OCI-LY7 (cell line): ENCODE measurements around the gene LRRC55. TPM values are rescaled to one million over a fixed set of nuclear protein-coding genes. Genes with fewer than 3 reads are reported as not detected.

ENCODE experiments used
- BruUV-seq: library from RNA; stranded (reverse); fragments of 400-500 nt; replicated peaks from 2 replicates; lab custom pipeline; 2021; lab: Mats Ljungman, UMichigan
- CTCF ChIA-PET: fragments of 300-600 bp; sonication (Branson Sonifier 250); formaldehyde crosslinking; loops from one replicate; lab custom pipeline; 2022; ENCODE audit warnings: antibody characterized with exemption; ENCODE audit not compliant: unreplicated experiment; lab: Charles Lee
- POLR2A ChIA-PET: fragments of 300-600 bp; sonication (Branson Sonifier 250); formaldehyde crosslinking; loops from one replicate; lab custom pipeline; 2022; ENCODE audit warnings: antibody characterized with exemption; lab: Charles Lee
- DNase-seq: peaks from one replicate; pipeline ENCODE4 v3.0.0-alpha.2; 2015; ENCODE audit warnings: low spot score
- H2AFZ ChIP-seq: fragments of 200-600 bp; sonication (generic), shearing (Covaris generic); 2 replicates; pipeline ENCODE4 v1.6.1; 2014; ENCODE audit warnings: mild to moderate bottlenecking, antibody characterized with exemption, low read length, moderate library complexity
- H3K27ac ChIP-seq: fragments of 200-600 bp; sonication (generic); 2 replicates; pipeline ENCODE4 v1.5.1; 2014; ENCODE audit warnings: mixed run types, low read depth, mild to moderate bottlenecking, moderate library complexity, low read length, inconsistent platforms; ENCODE audit not compliant: poor library complexity, severe bottlenecking
- H3K36me3 ChIP-seq: fragments of 200-600 bp; sonication (generic); 2 replicates; pipeline ENCODE4 v1.6.1; 2014; ENCODE audit warnings: mild to moderate bottlenecking, antibody characterized with exemption, low read length, moderate library complexity, mixed read lengths; ENCODE audit not compliant: insufficient read depth
- H3K4me1 ChIP-seq: fragments of 200-600 bp; sonication (generic); 2 replicates; pipeline ENCODE4 v1.5.1; 2014; ENCODE audit warnings: mild to moderate bottlenecking, low read length; ENCODE audit not compliant: insufficient read depth, poor library complexity, severe bottlenecking
- H3K4me2 ChIP-seq: fragments of 200-600 bp; sonication (generic); 2 replicates; pipeline ENCODE4 v1.6.1; 2014; ENCODE audit warnings: mild to moderate bottlenecking, low read length
- H3K4me3 ChIP-seq: fragments of 200-600 bp; sonication (generic); 2 replicates; pipeline ENCODE4 v1.5.1; 2014; ENCODE audit warnings: mild to moderate bottlenecking, low read depth, low read length; ENCODE audit not compliant: poor library complexity, severe bottlenecking
- H3K79me2 ChIP-seq: fragments of 200-600 bp; sonication (generic); 2 replicates; pipeline ENCODE4 v1.6.1; 2016; ENCODE audit warnings: low read depth, mild to moderate bottlenecking, low read length, moderate library complexity, mixed read lengths; ENCODE audit not compliant: insufficient read depth
- H3K9me2 ChIP-seq: fragments of 200-600 bp; sonication (generic); 2 replicates; pipeline ENCODE4 v1.6.1; 2016; ENCODE audit warnings: mild to moderate bottlenecking, low read length, mixed read lengths; ENCODE audit not compliant: insufficient read depth
- H3K9me3 ChIP-seq: fragments of 200-600 bp; sonication (generic); 2 replicates; pipeline ENCODE4 v1.6.1; 2014; ENCODE audit warnings: mild to moderate bottlenecking, mixed run types, low read length, mixed read lengths
- H4K20me1 ChIP-seq: fragments of 200-600 bp; sonication (generic); 2 replicates; pipeline ENCODE4 v1.6.1; 2014; ENCODE audit warnings: mild to moderate bottlenecking, antibody characterized with exemption, low read length, moderate library complexity, mixed read lengths; ENCODE audit not compliant: insufficient read depth
- EZH2phosphoT487 ChIP-seq: fragments of 200-600 bp; sonication (generic); IDR thresholded peaks from 2 replicates; pipeline ENCODE4 v1.6.1; 2018; ENCODE audit warnings: low read depth, borderline replicate concordance, mild to moderate bottlenecking, mixed run types, antibody characterized with exemption, low read length, moderate library complexity, mixed read lengths
- intact Hi-C: fragments of 100-400 bp; cut with micrococcal nuclease; formaldehyde crosslinking; loops from one replicate; pipeline ENCODE4 v1.10.0; 2022; ENCODE audit not compliant: unreplicated experiment
- total RNA-seq, 2 experiments: library from RNA; depleted of rRNA in 1 of 2; stranded (reverse); fragments of >200 nt in 1 of 2; shearing (Covaris generic) in 1 of 2; gene quantifications; 2 replicates each; pipeline ENCODE4 v1.2.3, GENCODE V29; 2014 to 2022
- TF ChIP-seq, protein P1 (sequence below): fragments of 200-600 bp; sonication (generic); conservative IDR thresholded peaks from 2 replicates; pipeline ENCODE4 v1.5.1; 2014; ENCODE audit warnings: mild to moderate bottlenecking, antibody characterized with exemption, low read length, moderate library complexity, mixed read lengths

LRRC55 gene
- total RNA-seq, 2 experiments from 2014 or later: not detected

DNA sequence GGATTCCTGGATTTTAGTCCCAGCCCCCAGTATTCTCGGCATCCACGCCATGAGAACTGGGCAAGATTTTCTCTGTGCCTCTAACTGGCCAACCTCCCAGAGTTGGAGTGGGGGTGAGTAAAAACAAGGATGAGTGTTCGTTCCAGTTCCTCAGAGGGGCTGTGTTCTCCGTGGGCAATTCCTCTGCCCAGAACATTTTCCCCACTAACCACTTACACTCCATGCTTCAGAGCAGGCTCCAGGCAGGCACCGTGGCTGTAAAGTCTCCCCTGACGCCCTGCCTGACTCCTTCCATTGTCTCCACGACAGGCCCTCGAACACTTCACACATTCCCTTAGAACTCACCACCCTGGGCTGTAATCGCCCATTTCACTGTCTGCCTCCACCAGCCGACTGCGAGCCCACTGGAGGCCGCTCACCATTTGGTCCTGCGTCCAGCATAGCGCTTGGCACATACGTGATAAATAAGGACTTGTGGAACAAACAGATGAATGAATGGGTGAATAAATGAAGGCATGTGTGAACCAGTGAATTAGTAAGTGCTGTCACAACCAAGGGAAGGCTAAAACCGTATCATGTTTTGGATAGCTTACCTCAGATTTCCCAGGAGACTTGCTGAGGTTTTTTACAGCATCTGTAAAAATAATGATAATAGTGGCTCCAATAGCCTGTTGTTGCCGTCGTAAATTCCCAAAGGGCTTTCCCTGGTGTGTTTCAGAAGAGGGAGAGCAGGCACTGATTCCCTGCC is 49.2 kb downstream of the LRRC55 start:
- intact Hi-C loops: no loop called here
- no peak for DNase-seq
- Histone ChIP-seq H3K27ac (no peak overlapping the region), H3K4me1 (no peaks in the 10 kb centered on the region), H3K4me3 (no peak overlapping the region), H3K36me3 (no peaks in the 10 kb centered on the region), H3K79me2 (no peaks in the 10 kb centered on the region), H2AFZ (no peak overlapping the region), H3K9me3 (no peaks in the 10 kb centered on the region), H3K4me2 (no peak overlapping the region), H4K20me1 (no peaks in the 10 kb centered on the region), H3K9me2 (no peaks in the 10 kb centered on the region)
- BruUV-seq: no TSS peak
- TF ChIP-seq, protein P1, sequence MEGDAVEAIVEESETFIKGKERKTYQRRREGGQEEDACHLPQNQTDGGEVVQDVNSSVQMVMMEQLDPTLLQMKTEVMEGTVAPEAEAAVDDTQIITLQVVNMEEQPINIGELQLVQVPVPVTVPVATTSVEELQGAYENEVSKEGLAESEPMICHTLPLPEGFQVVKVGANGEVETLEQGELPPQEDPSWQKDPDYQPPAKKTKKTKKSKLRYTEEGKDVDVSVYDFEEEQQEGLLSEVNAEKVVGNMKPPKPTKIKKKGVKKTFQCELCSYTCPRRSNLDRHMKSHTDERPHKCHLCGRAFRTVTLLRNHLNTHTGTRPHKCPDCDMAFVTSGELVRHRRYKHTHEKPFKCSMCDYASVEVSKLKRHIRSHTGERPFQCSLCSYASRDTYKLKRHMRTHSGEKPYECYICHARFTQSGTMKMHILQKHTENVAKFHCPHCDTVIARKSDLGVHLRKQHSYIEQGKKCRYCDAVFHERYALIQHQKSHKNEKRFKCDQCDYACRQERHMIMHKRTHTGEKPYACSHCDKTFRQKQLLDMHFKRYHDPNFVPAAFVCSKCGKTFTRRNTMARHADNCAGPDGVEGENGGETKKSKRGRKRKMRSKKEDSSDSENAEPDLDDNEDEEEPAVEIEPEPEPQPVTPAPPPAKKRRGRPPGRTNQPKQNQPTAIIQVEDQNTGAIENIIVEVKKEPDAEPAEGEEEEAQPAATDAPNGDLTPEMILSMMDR: no peak
- no peak for TF ChIP-seq EZH2phosphoT487
- ChIA-PET CTCF (no interaction called here), POLR2A (interaction anchor here (0.7 kb wide), 1 partner anchor 20 kb away, joined by 3 read pairs; no protein-coding TSS in a partner anchor)

DNA sequence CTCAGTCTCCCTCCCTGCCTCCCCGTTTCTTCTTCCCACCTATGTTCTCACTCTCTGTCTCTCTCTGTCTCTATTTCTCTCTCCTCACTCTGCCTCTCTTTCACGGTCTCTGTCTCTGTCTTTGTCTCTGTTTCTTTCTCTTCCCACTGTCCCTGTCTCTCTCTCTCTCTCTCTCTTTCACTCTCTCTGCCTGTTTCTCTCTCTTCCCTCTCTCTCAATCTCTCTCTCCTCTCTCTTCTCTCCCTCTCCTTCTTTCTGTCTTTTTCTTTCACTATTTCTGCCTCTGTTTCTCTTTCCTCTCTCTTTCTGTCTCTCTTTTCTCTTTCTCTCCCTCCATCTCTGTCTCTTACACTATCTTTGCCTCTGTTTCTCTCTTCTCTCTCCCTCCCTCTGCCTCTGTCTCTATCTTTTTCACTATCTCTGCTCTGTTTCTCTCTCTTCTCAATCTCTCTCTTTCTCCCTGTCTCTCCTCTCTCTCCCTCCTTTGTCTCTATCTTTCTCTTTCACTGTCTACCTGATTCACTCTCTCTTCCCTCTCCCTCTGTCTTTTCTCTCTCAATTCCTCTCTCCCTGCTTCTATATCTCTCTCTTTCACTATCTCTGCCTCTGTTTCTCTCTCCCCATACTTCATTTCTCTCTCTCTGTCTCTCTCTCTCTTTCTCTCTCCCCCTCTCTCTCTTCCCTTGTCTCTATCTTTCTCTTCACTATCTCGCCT is 49.9 kb downstream of the LRRC55 start:
- no peak for DNase-seq
- Histone ChIP-seq H4K20me1 (no peaks in the 10 kb centered on the region), H3K79me2 (no peaks in the 10 kb centered on the region), H3K4me3 (no peak overlapping the region), H2AFZ (no peak overlapping the region), H3K27ac (no peak overlapping the region), H3K9me2 (no peaks in the 10 kb centered on the region), H3K4me1 (no peaks in the 10 kb centered on the region), H3K9me3 (no peaks in the 10 kb centered on the region), H3K4me2 (no peak overlapping the region), H3K36me3 (no peaks in the 10 kb centered on the region)
- CTCF ChIA-PET: no interaction called here
- TF ChIP-seq, protein P1: no peak
- no peak for TF ChIP-seq EZH2phosphoT487
- no TSS peak for BruUV-seq
- POLR2A ChIA-PET: interaction anchor here (1.1 kb wide), 1 partner anchor 7 kb away, joined by 3 read pairs; no protein-coding TSS in a partner anchor
- intact Hi-C loops: no loop called here

DNA sequence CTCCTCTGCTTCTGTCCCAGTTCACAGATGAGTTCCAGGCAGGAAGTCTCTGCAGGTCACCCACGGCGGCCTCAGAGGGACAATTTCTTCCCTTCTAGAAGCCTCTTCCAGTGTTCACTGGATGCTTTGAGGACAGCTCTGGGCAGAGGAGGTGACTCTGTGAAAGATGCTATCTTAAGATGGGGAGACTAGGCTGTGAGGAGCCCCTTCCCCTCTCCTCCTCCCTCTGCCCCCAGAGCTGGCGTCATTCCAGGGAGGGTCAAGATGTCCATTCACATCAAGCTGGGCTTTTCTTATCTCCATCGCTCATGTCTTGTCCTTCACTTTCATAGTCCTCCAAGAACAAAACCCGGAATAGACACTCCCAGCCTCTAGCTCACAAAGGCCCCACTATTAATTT is 51.9 kb downstream of the LRRC55 start:
- Histone ChIP-seq H3K79me2 (no peaks in the 10 kb centered on the region), H3K4me2 (no peak overlapping the region), H4K20me1 (no peaks in the 10 kb centered on the region), H3K4me3 (no peak overlapping the region), H3K36me3 (no peaks in the 10 kb centered on the region), H3K4me1 (no peaks in the 10 kb centered on the region), H2AFZ (no peak overlapping the region), H3K9me2 (no peaks in the 10 kb centered on the region), H3K27ac (no peak overlapping the region), H3K9me3 (no peaks in the 10 kb centered on the region)
- DNase-seq: no peak
- CTCF ChIA-PET: no interaction called here
- BruUV-seq: no TSS peak
- POLR2A ChIA-PET: no interaction called here
- intact Hi-C loops: no loop called here
- TF ChIP-seq, protein P1: no peak
- no peak for TF ChIP-seq EZH2phosphoT487
